GM19328 (cell line): ENCODE data around the gene PPFIBP1.
"Not testable (repeated sequence)": the region's sequence is repeated elsewhere in the genome, so short reads cannot be mapped to it uniquely, and the experiment has no call there.

Experiments
- ATAC-seq: cut with Tn5 transposase; IDR thresholded peaks from one replicate; pipeline ENCODE4 v1.9.1; 2021; ENCODE audit warnings: mild to moderate bottlenecking, moderate library complexity; ENCODE audit not compliant: unreplicated experiment

Gene PPFIBP1

DNA sequence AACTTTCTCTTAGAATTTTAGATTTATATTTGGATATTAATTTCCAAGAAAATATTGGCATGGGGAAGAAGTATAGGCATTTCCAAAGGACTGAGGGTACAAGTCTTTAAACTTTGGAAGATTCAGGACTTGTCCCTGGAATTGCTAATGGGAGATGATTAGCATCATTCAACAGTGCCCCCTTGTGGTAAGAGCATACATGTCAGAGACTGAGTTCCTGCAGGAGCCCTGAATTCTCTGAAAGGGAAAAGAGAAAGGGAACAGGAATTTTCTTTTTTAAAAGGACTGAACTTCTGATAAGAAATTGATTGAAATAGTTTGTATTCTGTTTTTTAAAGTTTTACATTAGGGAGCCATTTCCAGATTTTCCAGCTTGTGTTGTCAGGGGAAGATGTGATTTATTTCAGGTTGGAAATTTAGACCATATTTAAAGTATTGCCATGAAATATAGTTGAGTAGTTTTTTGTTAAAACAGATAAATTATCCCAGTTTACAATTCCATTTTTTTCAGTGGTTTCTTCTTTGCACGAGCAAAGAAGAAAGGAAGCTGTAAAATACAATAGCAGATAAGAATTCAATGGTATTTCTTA lies 128.3 kb downstream of the PPFIBP1 start:
- no peak for ATAC-seq

DNA sequence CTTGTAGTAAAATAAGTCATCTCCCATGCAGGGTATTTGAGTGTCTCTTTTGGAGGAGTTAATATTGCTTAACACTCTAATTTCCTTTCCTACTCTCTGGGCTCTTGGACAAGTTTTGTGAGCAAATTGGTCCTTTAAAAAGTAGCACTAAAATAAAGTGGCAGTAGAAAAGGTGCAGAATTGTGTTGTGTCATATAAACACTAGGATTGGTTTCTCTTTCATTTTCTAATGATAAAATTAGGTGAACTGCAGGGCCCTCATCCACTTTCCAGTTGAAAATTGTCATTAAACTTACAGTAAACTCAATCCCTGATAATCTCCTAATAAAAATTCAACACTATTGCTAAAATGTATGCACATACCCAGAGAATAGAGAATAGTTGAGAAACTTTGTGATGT lies 129.7 kb downstream of the PPFIBP1 start:
- no peak for ATAC-seq

GRCh38 chr12:27655476-27655875 lies 131.5 kb downstream of the PPFIBP1 start:
- ATAC-seq, result not testable (repeated sequence)

DNA sequence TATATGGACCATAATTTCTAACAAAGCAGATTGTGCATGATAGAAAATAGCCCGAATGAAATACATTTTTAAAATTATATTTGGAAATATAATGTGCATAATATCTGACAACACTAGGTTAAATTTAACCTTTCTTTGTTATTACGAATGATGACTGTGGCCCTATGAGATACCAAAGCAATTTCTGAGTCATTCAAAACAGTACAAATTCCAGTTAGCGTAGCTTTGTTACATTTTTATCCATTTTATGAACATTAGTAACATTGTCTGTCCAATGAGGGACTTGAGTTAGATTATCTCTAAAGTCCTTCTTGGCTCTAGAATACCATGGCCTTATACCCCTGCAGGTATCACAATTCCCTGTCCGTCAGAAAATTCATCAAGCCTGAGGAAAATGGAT lies 133.3 kb downstream of the PPFIBP1 start:
- ATAC-seq, result no peak

GRCh38 chr12:27665704-27666103 lies 141.7 kb downstream of the PPFIBP1 start:
- no peak for ATAC-seq

GRCh38 chr12:27666510-27666909 lies 142.5 kb downstream of the PPFIBP1 start:
- no peak for ATAC-seq

GRCh38 chr12:27667540-27667939 lies 143.5 kb downstream of the PPFIBP1 start:
- ATAC-seq, result no peak

DNA sequence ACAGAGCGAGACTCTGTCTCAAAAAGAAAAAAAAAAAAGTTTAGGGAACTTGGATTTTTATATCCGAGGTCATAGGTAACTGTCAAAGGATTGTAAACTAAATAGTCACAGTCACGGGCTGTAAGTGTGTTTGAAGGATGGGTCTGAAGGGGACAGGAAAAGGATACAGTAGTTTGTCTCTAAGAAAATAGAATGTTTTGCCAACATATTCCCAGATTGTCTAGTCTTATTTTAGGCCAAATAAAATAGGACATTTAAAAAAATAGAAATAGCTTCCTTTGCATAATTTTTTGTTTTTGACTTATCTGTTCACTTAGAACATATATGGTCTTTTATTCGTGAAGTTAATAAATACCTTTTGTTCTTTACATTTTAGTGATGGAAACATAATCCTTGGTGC lies 148.0 kb downstream of the PPFIBP1 start:
- no peak for ATAC-seq

DNA sequence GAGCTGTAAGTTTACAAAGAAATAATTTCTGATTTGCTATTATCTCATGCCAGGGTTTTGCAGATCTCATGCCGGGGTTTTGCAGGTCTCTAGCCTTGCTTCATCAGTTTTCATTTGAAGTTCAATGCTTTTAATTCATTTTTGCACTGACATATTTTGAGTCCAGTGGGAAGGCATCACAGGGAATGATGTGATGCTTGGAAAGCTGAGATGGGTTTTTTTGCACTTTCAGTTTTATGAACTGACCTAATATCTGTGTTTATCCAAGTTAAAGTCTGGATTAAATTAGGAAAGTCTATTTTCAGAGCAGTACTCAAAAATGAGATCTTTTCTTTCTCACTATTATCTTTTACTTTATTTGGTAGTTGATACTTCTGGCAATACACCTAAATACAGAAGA lies 148.6 kb downstream of the PPFIBP1 start:
- ATAC-seq, result no peak

- ATAC-seq, result no peak
These were observed 149.2 kb downstream of the PPFIBP1 start for GRCh38 chr12:27673101-27673718.

- ATAC-seq, result no peak
These were observed 151.0 kb downstream of the PPFIBP1 start for GRCh38 chr12:27674989-27675388.

DNA sequence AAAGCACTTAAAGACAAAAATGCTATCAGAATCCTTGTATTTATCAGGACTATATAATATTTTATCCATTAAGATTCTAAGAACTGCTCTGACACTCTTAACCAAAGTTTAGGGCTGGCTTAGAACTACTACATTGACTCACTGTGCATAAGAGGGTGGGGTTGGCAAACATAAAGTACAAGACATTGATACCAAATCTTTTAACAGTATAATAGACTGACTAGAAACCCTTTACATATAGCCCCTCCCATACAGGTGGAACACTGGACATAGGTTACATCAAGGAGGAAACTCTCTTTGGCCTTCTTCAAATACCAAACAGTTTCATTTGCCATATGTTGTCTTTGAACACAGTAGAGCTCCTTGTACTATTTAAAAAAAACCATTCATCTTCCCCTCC lies 156.6 kb downstream of the PPFIBP1 start:
- no peak for ATAC-seq

GRCh38 chr12:27682534-27682933 lies 158.5 kb downstream of the PPFIBP1 start:
- no peak for ATAC-seq

- no peak for ATAC-seq
These were observed 161.3 kb downstream of the PPFIBP1 start for GRCh38 chr12:27685274-27685673.

GRCh38 chr12:27686147-27686546 lies 162.1 kb downstream of the PPFIBP1 start:
- ATAC-seq, result no peak

GRCh38 chr12:27688671-27689070 lies 164.7 kb downstream of the PPFIBP1 start:
- no peak for ATAC-seq

DNA sequence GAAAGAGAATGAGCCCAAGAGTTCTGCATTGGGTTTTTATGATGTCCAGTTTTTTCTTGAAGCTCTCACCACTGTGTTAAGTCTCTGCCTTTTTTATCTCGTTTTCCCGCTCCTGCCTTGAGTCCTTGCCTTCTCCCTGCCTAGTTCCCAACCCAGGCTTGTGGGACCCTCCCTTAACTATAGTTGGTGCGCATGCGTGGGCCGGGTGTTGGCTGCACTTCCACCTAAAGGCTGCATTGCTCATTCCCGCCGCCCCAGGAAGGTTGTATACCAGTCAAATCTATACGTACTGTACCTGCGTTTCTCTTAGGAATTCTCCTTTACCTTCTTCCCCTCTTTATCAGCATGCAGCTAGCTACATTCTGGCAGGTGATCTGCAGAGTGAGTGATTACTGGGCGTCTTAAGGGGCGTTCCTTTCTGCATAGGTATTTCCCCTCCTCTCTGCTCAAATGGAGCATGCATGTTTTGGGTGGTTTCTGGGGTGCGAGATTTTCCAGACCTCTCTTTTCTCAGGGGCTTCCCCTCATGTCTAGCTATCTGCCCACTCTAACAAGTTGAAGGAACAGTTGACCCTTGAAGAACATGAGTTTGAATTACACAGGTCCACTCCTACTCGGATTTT lies 165.7 kb downstream of the PPFIBP1 start:
- ATAC-seq, result no peak

- ATAC-seq, result no peak
These were observed 169.4 kb downstream of the PPFIBP1 start for GRCh38 chr12:27693403-27693802.

DNA sequence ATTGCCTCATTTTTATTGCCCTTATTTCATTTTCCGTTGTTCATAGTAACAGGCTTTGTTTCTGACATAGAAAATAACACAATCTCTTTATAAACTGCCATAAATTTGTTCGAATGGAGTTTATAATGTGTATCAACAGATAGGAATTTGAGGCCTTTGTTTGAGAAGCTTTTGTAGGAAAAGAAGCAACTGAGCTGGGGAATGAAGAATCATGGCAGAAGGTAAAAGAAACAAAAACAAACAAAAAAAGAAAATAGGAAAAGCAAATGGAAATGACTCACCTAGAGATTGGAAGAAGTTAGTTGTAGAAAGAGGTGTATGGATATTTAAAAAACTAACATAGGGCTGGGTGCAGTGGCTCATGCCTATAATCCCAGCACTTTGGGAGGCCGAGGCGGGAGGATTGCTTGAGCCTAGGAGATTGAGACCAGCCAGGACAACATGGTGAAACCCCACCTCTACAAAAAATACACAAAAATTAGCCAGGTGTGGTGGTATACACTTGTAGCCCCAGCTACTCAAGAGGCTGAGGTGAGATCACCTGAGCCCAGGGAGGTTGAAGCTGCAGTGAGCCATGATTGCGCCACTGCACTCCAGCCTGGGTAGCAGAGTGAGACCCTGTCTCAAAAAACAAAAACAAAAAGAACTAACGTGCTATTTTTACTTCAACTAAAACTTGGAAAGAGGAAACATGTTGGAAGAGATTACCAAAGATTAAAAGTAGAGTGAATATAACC lies 171.7 kb downstream of the PPFIBP1 start:
- ATAC-seq, result no peak

DNA sequence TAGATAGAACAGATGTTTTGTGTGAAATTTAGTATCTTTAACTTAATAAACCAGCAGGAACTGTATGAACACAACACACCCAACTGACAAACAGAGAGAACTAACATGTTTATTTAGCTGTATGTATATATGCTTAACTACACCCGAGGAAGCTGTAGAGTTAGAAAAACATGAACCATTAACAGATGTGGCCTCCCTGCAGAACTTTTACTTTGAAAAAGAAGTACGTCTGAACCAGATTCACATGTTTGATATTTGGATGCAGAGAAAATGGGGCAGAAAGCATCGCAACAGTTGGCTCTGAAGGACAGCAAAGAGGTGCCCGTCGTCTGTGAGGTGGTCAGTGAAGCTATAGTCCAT lies 172.3 kb downstream of the PPFIBP1 start, which contains the start of gene REP15:
Gene REP15 (plus strand): TSS at position 155 of the 360 bp plus-strand sequence. CDS start 116 bp downstream, at position 271.
- ATAC-seq, result no peak

DNA sequence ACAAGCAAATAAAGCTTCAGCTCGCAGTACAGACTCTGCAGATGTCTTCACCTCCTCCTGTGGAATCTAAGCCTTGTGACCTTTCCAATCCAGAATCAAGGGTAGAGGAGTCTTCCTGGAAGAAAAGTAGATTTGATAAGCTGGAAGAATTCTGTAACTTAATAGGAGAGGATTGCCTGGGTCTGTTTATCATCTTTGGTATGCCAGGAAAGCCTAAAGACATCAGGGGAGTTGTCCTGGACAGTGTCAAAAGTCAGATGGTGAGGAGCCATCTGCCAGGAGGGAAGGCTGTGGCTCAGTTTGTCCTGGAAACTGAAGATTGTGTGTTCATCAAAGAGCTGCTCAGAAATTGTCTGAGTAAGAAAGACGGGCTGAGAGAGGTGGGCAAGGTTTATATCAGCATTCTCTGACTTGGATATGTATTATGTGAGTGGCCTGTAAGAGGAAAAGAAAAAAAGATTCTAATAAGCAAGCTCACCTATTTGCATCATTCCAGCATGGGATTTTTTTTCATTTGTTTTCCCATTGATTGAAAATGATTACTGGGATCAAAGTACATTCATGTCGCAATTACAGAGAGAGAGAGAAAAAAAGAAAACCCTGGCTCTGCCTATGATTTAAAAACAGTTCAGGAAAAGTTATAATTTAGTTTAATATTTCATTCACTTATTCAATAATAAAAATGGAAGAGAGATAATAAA lies 173.0 kb downstream of the PPFIBP1 start:
- ATAC-seq, result no peak
